NCI-H82 treated with DMSO at 0.1 percent for 48 hours (cell line): ENCODE results near the gene TMEM215.
"Not testable (repeated sequence)": the region's sequence is repeated elsewhere in the genome, so short reads cannot be mapped to it uniquely, and the experiment has no call there.

Experiments
- DNase-seq: peaks from one replicate; lab custom pipeline; 2025; ENCODE audit not compliant: unreplicated experiment; lab: John Stamatoyannopoulos, UW

Gene TMEM215, protein sequence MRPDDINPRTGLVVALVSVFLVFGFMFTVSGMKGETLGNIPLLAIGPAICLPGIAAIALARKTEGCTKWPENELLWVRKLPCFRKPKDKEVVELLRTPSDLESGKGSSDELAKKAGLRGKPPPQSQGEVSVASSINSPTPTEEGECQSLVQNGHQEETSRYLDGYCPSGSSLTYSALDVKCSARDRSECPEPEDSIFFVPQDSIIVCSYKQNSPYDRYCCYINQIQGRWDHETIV

DNA sequence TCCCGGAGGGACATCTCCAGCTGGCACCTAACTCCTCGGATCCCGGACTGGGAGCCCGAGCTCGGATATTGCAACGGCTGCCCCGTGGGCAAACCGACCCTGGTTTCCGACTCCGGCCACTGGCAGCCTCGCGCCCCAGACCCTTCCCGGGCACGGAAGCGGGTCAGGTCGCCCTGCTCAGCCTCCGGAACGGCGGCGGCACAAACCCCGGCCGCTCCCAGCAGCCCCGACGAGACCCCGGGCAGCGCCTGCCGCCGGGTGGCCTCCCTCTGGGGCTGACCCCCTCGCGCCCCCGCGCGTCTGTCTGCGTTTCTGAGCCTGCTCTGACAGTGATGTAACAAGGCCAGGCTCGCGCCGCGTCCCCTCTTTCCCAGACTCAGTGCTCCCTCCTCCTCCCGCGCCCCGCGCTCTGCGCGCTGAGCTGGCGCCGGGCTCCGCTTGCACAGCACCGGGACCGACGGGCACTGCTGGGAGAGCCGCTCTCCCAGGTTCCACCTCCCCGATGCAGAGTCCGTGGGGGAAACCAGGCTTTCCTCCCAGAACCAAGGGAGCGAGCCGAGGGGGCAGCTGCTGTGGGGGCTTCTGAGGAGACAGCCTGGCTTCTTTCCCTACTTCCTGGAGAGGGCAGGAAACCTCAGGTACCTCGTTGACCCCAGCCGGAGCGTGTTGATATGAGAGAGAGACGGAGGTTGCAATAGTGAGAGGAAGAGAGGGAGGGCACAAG lies at the start of gene TMEM215:
TMEM215 (plus strand) TSS at position 373 of the 724 bp plus-strand sequence. CDS start 644 bp downstream, outside the sequence.
- DNase-seq: peak; percentile 9

DNA sequence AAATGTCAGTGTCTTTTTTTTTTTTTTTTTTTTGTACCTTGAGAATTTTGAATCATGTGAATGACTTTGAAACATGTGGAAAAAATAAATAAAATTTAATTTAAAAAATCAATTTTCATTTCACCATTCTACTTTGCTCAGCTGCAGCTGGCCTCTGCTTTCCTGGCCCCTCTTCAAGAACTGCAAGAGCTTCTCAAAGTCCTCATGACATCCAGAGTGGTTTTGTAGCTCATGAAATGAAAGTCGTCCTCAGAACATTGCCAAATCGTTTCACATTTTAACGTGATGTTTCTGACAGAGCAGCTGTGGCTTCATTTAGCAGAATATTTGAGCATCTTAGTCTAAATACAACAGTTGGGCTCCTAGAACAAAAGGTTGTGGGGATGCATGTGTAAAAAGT lies 47.9 kb upstream of the TMEM215 start:
- no peak for DNase-seq

DNA sequence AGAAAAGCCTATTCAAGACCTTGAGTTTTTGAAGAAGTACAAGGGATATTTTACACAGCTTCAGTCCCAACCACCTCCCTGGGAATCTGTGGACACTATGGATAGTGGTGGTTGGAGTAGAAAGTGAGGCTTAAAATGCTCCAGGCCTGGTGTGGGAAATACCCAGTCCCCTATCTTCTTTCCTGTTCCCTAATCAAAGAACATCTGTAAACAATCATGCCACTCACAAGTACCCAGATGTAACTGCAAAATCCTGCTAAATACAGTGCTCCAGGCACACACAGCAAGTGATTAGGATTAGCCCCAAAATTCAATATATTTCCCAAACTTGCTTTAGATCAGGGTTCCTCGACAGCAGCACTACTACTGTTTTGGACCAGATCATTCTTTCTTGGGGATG lies 46.0 kb upstream of the TMEM215 start:
- no peak for DNase-seq

DNA sequence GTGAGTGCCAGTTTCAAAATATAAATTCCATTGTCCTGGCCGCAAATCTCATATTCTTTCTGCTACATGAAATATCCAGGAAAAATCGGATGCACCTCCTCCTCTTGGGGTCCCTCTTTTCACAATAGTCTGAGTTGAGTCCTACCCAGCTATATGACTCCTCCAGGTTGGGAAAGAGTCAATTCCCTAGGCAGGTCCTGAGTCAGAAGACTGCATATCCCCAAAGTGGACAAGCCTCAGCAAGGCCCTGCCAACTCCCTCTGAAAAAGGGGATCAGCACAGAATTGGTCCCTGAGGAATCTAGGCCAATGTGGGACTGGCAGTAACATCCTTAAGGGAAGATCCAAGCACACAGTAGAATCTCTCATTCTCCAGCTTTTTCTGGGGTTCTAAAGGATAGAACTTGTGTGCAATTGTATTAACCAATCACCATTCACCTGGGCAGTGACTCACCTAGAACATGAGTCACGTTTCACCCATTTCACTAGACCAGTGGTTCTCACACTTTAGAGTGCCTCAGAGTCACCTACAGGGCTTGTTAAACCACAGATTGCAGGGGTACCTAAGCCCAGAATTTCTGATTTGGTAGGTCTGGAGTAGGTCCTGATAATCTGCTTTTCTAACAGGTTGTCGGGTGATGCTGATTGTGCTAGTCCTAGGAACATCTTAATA lies 44.7 kb upstream of the TMEM215 start:
- no peak for DNase-seq

DNA sequence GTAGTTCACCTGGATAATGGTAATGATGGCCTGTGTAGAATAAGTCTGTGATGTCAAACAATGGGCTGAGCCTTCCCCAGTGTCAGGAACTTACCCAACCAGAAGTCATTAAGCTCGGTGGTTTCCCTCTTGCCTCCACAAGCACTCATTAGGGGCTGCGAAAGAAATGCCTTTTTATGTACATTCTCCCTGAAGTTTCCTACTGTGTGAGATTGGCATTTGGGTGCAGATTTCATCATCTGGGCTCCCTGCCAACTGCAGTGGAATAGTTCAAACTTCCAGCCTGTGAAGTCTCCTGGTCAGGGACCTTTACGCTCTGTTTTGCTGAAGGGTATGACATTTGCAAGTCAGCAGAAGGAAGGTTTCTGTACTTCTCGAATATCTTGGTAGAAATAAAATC lies 41.6 kb upstream of the TMEM215 start:
- DNase-seq: no peak

DNA sequence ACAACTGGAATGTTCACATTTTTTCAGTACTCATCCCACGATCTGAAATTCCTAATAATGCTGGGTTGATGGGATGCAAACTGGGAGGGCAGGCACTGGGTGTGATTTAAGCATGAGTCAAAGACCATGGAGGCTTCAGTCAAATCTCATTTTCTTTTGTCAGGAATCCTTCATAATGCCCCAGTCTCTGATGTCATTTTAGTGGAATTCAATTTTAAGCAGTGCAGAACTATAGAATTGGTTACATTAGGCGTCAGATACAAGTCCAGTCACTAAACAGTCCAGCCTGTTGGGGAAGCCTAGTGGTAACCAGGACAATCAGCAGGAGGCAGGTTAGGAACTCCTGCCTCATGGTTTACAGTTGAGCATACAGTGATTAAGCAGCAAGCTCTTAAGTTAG lies 41.0 kb upstream of the TMEM215 start:
- DNase-seq: no peak

DNA sequence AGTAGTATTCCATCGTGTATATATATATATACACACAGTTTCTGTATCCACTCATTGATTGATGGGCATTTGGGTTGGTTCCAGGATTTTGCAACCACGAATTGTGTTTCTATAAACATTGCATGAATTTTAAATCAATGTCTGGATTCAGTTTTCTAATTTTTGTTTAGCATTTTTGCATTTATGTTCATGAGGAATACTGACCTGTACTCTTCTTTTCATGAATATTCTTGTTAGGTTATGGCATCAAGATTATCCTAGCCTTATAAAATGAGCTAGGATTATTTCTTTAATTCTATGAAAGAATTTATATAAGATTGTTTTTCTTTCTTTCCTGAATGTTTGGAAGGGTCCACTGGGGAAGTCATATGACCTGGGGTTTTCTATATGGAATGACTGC lies 35.3 kb upstream of the TMEM215 start:
- no peak for DNase-seq

DNA sequence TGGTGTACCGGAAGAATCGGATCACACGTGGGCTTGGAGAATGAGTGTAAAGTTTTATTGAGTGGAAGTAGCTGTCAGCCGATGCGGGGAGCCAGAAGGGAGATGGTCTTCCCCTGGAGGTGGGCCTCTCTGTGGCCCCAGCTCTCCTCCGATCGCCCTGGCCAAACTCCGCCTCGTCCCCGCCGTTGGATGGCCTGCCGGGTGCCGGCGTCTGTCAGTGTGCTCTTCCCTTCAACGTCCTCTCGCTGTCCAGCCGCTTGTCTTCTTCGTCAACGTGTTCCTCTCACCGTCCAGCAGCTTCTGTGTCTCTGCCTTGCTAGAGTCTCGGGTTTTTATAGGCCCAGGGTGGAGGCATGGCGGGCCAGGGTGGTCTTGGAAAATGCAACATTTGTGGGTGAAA lies 27.6 kb upstream of the TMEM215 start:
- no peak for DNase-seq

DNA sequence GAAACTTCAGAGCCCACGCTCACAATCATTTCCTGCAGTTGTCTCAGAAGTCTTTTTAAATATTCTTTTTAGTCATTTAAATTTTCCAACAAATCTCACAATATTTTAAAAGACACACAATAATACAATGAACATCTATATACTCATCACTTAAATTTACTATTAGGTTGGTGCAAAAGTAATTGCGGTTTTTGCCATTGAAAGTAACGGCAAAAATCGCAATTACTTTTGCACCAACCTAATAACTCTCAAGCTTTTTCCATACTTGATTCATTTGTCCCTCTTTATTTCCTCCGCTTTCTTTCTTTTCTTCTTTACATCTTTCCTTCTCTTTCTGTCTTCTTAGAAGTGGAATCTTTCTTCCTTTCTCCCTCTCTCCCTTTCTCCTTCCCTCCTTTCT lies 19.2 kb upstream of the TMEM215 start:
- DNase-seq: no peak

DNA sequence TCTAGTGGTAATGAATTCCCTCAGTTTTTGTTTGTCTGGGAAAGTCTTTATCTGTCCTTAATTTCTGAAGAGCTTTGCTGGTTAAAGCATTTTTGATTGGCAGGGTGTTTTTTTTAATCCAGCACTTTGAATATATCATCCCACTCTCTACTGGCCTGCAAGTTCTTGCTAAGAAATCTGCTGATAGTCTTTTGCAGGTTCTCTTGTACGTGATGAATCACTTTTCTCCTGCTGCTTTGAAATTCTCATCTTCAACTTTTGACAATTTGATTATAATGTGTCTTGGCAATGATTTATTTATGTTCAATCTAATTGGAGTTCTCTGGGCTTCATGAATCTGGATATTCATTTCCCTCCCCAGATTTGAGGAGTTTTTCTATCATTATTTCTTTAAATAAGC lies 8.1 kb upstream of the TMEM215 start:
- no peak for DNase-seq

DNA sequence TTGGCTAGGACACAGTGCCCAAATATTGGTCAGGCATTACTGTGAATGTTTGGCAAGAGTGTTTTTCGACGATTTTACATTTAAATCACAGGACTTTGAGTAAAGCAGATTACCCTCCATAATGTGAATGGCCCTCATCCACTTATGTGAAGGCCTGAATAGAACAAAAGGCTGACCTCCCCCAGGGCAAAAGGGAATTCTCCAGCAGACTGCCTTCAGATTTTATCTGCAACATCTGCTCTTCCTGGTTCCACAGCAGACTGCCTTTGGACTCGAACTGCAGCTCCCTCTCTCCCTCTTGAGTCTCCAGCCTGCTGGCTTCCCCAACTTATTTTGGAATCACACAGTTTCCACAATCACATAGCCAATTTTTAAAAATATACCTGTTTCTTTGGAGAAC lies 7.1 kb upstream of the TMEM215 start:
- DNase-seq: no peak

DNA sequence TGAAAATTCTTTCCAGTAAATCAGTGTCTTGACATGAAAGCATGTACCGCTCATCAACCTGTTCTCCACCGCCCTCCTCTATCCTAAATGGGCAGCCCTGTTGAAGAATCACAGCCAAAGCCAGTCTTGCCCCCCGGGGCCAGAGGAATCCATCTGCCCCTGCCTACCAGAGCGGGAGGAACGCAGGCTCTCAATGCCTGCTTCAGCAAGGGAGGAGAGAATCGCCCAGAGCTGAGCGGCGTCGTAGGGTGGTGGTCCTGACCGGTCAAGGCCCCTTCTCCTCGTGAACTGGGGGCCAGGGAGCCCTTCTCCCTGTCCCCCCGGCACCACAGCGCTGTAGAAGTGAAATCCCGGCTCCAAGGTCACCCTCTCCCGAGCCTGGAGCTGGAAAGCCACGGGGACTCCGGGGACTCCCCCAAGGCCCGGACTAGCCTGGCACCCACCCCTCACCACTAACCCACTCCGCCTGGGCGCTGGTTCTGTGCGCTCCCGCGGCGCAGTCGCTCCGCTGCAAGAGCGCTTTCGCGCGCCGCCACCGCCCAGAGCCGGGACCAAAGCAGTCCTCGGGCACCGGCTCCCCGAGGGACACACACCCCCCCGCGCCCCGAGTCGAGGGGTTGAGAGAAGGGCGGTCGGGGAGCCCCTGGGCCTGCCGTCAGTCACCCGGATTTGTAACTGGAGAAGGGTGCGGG lies 718 bp upstream of the TMEM215 start:
- DNase-seq: no peak

DNA sequence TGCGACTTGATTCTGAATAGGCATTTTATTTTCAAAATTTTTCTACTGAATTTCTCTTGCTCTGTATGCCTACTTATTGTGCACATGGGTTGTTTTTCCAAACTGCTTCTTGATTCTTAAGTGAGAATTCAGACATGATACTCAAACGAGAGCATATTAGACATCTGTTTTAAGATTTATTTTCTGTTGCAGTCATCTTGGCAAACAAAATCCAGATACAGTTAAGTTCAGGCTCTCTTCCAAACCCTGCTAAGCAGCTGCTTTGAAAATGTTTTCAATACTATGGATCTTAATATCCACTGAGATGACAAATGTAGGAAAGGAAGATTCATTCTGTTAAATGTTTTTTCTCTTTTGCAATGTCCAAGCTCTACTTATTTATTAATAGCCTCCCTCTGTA lies 4.5 kb downstream of the TMEM215 start:
- DNase-seq: no peak

DNA sequence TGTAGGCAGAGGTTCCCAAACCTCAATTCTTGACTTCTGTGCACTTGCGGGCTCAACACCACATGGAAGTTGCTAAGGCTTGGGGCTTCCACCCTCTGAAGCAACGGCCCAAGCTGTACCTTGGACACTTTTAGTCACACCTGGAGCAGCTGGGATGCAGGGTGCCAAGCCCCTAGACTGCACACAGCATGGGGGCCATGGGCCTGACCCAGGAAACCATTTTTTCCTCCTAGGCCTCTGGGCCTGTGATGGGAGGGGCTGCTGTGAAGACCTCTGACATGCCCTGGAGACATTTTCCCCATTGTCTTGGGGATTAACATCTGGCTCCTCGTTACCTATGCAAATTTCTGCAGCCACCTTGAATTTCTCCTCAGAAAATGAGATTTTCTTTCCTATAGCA lies 12.7 kb downstream of the TMEM215 start:
- not testable (repeated sequence) for DNase-seq

DNA sequence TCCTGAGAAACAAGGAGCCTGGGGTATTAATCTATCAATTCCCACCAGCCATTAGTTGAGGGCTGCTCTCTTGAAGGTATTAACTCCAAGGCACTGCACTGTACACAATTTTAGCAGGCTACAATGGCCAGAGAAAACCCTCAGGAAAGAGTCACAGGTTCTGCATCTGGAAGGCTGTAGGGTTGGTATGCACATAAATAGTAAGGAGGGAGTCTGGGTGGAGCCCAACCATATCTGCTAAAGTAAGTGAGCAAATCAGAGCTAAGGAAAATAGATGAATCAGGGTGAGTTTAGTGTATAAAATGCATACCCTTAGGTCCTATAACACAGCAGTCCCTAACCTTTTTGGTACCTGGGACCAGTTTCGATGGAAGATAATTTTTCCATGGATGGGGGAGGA lies 18.2 kb downstream of the TMEM215 start:
- no peak for DNase-seq

DNA sequence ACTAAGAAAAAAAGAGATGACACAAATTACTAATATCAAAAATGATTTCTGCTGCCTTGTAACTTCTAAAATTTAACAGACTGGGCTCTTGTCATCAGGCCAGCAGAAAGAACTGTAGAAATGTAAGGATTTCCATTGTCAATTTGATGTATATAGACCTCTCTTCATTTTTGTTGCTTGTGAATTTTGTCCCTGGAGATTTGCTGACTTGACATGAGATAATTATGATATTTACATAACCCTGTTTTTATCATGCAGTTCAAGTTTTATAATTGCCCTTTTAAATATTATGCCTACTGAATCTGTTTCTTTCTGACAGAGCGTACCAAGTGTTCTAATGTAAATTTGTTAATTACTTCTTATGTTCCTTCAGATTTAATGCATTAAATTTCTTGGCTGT lies 23.9 kb downstream of the TMEM215 start:
- DNase-seq: no peak

DNA sequence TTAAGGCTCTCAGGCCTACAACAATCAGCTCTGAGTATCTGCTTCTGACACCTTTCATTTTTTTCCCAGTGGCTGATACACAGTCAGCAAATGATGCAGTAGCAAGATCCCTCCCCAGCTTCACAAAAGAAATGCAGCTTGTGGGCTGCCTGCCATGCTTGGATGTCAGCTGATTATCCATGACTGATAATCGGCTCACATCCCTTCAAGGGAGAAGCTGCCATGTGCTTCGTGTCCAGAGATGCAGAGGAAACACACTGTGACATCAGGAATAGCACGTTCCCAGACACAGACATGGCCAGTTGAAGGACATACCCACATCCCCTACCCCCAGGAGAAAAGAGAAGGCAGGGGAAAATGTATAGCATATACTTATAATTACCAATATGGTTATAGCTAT lies 27.9 kb downstream of the TMEM215 start:
- no peak for DNase-seq

DNA sequence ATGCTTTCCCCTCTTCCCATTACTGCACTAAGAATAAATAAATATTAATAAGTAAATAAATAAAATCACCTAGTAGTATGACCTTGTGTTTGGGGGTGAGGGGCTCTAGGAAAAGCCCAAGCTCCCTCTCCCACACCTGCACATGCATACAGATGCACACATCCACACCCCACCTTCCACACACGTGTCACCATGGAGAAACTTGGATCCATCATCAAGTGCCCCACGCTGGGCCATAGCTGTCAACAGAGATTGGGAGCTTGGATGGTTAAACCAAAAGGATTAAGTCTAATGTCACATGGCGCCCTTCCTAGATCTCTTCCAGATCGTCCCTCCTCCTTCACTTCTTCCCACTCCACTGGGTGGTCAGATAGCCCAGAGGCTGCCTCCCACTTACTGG lies 37.0 kb downstream of the TMEM215 start:
- DNase-seq: no peak

DNA sequence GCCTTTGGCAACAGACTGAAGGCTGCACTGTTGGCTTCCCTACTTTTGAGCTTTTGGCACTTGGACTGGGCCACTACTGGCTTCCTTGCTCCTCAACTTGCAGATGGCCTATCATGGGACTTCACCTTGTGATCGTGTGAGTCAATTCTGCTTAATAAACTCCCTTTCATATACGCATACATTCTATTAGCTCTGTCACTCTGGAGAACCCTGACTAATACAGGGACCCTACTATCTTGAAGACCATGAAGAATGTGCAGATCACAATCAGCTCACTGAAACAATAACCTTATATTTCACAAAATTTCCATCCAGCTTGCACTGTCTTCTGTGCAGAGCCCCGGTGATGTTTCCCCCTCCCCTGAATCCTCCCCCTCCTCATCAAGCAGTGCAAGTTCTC lies 39.8 kb downstream of the TMEM215 start:
- no peak for DNase-seq

DNA sequence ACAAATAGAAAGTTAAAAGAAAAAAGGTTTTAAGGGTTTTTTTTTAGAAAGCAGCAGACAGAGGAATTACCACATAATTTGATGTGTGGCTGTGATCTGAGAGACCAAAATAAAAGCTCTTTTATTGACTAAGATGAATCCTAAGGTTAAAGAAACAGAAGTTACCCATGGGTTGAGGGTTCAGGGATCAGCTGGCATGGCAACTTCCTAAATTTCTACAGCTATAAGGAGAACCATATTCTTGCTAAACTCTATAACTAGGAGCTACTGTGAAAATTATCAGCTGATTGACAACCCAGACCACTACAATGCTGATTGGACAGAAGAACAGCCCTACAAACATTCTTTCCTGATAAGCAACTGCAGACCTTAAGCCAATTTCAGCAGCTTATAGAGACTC lies 40.2 kb downstream of the TMEM215 start:
- no peak for DNase-seq

DNA sequence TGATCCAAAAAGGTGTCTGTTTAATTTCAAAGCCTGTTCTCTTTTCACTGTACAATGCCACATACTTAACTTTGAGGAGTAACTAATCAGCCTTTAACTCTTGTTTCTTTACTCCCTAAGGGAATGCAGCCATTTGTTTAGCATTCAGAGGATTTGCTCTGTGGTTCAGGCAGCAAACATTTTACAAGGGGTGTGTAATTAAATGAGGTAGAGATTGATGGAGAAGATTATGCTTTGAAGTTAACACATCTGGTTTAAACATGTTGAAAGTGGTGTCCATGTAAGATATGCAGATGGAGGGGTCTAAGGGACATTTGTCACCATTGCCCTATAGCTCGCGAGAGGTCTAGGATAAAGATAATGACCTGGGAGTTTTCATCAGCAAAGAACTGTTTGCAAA lies 41.9 kb downstream of the TMEM215 start:
- DNase-seq: no peak

DNA sequence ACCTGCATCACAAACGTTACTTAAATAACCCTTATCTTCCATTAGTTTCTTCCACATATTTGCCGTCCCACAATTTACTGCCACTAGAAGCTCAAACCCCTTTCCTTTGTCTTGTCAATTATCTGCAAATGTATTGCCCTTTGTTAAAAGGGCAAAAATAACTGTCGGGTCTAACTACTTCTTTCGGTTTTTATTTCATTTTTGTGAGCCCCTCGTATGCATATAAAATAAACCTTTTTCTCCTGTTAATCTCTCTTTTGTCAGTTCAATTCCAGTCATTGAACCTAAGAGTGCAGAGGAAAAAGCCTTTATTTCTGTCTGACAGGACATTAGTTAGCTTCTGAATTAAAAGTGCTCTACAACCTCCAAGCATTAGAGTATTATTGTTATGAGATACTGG lies 45.5 kb downstream of the TMEM215 start:
- no peak for DNase-seq
